Skeletal muscle satellite cell (primary cell): Measurements from ENCODE around the gene LZTS2.
"Not testable (repeated sequence)": the region's sequence is repeated elsewhere in the genome, so short reads cannot be mapped to it uniquely, and the experiment has no call there.

Experiments used
- H3K27me3 ChIP-seq: 2 replicates; pipeline ENCODE4 v1.7.0; 2013; ENCODE audit warnings: low read length; ENCODE audit not compliant: control insufficient read depth, insufficient read depth
- H3K36me3 ChIP-seq: 2 replicates; pipeline ENCODE4 v1.7.0; 2013; ENCODE audit warnings: mild to moderate bottlenecking, control low read depth, low read length; ENCODE audit not compliant: insufficient read depth
- H3K4me1 ChIP-seq: 2 replicates; pipeline ENCODE4 v1.7.0; 2013; ENCODE audit warnings: low read length; ENCODE audit not compliant: control insufficient read depth, insufficient read depth
- H3K4me2 ChIP-seq: 2 replicates; pipeline ENCODE4 v1.7.0; 2013; ENCODE audit warnings: mild to moderate bottlenecking, low read length
- H3K4me3 ChIP-seq: 2 replicates; pipeline ENCODE4 v1.7.0; 2013; ENCODE audit warnings: low read length
- H3K9ac ChIP-seq: 2 replicates; pipeline ENCODE4 v1.7.0; 2013; ENCODE audit warnings: mild to moderate bottlenecking, low read depth, low read length, moderate library complexity
- H3K9me3 ChIP-seq: replicated peaks from 2 replicates; pipeline ENCODE4 v1.7.0; 2013; ENCODE audit warnings: mild to moderate bottlenecking, control low read depth, low read length

The LZTS2 gene

GRCh38 chr10:100970076-100970913 is 29.3 kb upstream of the LZTS2 start:
- no peaks in the 10 kb centered on the region for H3K27me3 ChIP-seq
- no peak overlapping the region for H3K9ac ChIP-seq
- H3K36me3 ChIP-seq: peaks cover 20% of the 10 kb centered on the region
- peak overlapping the region; percentile 98 for H3K4me2 ChIP-seq
- peaks cover 6% of the 10 kb centered on the region for H3K4me1 ChIP-seq
- no peaks in the 10 kb centered on the region for H3K9me3 ChIP-seq
- H3K4me3 ChIP-seq: peak overlapping the region; percentile 74

DNA sequence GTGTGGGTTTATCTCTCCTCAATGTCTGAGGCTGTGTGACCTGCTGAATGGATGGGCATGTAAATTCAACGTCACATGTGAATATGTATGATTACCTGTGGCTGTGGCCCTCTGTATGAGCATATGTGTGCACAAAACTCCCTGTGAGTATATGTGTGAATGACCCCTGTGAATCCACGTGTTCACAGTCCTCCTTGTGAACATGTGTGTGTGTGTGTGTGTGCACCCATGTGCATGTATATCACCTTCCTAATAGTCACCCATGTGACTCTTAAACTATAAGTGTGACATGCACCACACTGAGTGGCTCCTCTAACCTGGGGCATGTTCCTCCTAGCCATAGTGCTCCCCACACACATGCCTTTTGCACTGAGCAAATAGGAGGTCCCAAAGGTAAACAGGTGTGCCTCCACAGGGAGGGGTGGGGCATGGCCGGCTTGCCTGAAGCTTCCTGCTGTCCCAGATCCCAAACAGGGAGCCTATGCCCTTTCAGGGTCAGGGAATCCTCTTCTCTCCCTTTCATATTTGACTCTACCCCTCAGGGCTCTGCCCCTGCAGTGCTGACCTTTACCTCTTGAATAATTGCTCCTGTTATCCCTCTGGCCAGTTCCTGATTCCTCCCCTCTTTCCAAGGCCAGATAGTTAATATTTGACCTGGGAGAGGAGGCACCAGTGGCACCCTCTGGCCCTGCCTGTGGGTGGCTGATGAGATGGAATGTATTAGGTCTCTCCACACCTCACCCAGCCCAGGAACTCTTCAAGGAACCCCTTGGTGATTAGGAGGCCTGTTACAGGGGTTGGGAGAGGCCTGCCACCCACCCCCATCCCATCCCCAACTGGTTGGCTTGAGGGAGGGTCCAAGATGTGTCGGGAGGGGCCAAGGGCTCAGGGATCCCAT is 28.4 kb upstream of the LZTS2 start:
- Histone ChIP-seq H3K4me1 (peaks cover 6% of the 10 kb centered on the region), H3K4me2 (no peak overlapping the region), H3K36me3 (peaks cover 12% of the 10 kb centered on the region), H3K9me3 (no peaks in the 10 kb centered on the region), H3K27me3 (no peaks in the 10 kb centered on the region), H3K4me3 (no peak overlapping the region), H3K9ac (no peak overlapping the region)

- Histone ChIP-seq H3K27me3 (no peaks in the 10 kb centered on the region), H3K36me3 (peaks cover under 1% of the 10 kb centered on the region), H3K4me2 (no peak overlapping the region), H3K9ac (no peak overlapping the region), H3K4me1 (peaks cover 6% of the 10 kb centered on the region), H3K4me3 (no peak overlapping the region), H3K9me3 (no peaks in the 10 kb centered on the region)
Measured at GRCh38 chr10:100972115-100972903, 27.3 kb upstream of the LZTS2 start.

DNA sequence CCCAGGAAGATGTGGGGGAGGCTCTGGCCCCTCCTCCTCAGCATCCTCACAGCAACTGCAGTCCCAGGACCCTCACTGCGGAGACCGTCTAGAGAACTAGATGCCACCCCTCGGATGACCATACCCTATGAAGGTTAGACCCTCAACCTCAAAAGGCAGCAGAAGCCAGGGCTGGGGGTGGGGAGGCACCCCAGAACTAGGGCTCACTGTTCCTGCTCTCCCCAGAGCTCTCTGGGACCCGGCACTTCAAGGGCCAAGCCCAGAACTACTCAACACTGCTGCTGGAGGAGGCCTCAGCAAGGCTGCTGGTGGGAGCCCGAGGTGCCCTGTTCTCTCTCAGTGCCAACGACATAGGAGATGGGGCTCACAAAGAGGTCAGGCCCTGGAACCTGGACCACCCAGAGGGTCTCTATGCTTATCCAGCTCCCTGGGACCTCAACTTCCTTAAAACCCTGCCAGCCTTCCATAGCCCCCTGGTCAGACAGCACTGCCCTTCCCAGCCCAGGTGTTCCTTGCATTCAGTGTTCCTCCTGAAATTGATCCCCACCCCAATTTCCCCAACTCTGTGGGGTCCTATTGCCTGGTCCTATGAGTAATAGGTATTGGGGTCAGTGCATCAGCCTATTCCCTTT is 26.6 kb upstream of the LZTS2 start:
- no peak overlapping the region for H3K4me2 ChIP-seq
- H3K27me3 ChIP-seq: no peaks in the 10 kb centered on the region

GRCh38 chr10:100975397-100975796 is 24.2 kb upstream of the LZTS2 start:
- H3K36me3 ChIP-seq, H3K4me1 ChIP-seq, H3K4me3 ChIP-seq, H3K27me3 ChIP-seq, H3K9ac ChIP-seq, H3K4me2 ChIP-seq, H3K9me3 ChIP-seq: not testable (repeated sequence)

More for the DNA sequence above, 26.6 kb upstream of the LZTS2 start:
- Histone ChIP-seq H3K4me1 (peaks cover 6% of the 10 kb centered on the region), H3K36me3 (no peaks in the 10 kb centered on the region), H3K9ac (no peak overlapping the region), H3K9me3 (no peaks in the 10 kb centered on the region), H3K4me3 (no peak overlapping the region)

DNA sequence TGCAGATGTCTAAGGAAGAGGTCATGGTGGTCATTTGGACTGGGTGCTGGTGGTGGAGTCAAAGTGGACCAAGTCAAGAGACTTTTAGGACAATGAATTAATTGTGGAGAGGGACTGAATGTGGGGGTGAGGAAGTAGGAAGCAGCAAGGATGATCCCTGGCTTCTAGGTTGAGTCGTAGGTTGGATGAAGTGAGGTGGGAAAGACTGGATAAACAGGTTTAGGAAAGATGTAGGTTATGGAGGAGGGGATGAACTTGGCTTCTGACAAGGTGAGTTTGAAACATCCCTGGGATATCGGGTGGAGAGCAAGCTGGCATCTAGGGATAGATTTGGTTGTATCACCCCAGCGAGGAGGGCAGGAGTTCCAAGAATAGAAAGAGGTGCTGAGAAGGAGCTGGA is 22.7 kb upstream of the LZTS2 start:
- H3K9me3 ChIP-seq: no peaks in the 10 kb centered on the region
- H3K9ac ChIP-seq: no peak overlapping the region
- no peaks in the 10 kb centered on the region for H3K27me3 ChIP-seq
- H3K4me1 ChIP-seq: no peaks in the 10 kb centered on the region
- no peak overlapping the region for H3K4me3 ChIP-seq
- H3K36me3 ChIP-seq: peaks cover 9% of the 10 kb centered on the region
- no peak overlapping the region for H3K4me2 ChIP-seq

DNA sequence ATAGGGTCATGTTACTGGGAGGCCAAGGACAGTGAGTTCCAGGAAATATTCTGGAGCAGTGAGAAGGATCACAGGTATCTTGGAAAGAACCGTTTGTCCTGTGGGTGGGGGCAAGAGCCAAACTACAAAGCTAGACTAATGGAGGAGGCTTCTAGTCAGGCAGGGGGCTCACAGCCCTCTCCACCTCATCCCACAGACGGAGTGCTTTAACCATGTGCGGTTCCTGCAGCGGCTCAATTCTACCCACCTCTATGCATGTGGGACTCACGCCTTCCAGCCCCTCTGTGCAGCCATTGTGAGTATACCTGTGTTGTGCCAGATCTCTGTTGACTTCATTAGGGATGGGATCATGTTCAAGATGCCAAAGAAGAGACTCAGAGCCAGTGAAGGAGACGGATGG is 22.2 kb upstream of the LZTS2 start:
- no peak overlapping the region for H3K4me2 ChIP-seq
- H3K36me3 ChIP-seq: peaks cover 9% of the 10 kb centered on the region
- H3K27me3 ChIP-seq: no peaks in the 10 kb centered on the region
- no peaks in the 10 kb centered on the region for H3K4me1 ChIP-seq
- H3K9ac ChIP-seq: no peak overlapping the region
- no peak overlapping the region for H3K4me3 ChIP-seq
- H3K9me3 ChIP-seq: no peaks in the 10 kb centered on the region

DNA sequence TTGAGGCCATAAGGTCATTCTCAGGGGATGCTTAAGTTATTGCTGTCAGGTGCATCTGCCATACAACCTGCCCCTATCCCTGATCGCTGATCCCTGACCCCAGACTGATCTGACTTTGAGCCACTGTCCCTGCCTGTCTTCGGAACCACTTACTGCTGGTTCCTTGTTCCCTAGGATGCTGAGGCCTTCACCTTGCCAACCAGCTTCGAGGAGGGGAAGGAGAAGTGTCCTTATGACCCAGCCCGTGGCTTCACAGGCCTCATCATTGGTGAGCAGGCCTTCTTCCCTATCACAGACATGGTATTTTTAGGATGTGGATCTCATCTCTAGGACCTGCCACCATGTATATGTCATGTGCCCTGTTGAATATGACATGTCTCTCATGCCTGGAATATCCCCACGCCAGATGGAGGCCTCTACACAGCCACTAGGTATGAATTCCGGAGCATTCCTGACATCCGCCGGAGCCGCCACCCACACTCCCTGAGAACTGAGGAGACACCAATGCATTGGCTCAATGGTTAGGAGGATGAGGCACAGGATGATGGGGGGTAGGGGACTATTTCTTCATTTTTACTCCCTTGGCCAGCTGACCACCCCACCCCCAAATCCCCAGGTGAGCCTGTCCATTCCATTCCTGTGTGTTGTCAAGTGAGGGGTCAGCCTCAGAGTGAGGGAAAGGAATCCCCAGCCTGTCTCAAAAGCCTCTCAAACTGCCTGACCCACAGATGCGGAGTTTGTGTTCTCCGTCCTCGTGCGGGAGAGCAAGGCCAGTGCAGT is 21.3 kb upstream of the LZTS2 start:
- no peaks in the 10 kb centered on the region for H3K9me3 ChIP-seq
- no peak overlapping the region for H3K4me2 ChIP-seq
- no peak overlapping the region for H3K4me3 ChIP-seq
- H3K9ac ChIP-seq: no peak overlapping the region
- no peaks in the 10 kb centered on the region for H3K4me1 ChIP-seq
- H3K36me3 ChIP-seq: peaks cover 9% of the 10 kb centered on the region
- H3K27me3 ChIP-seq: no peaks in the 10 kb centered on the region

GRCh38 chr10:100978901-100979195 is 20.8 kb upstream of the LZTS2 start:
- Histone ChIP-seq H3K36me3 (peaks cover 9% of the 10 kb centered on the region), H3K9ac (no peak overlapping the region), H3K4me3 (no peak overlapping the region), H3K4me1 (no peaks in the 10 kb centered on the region), H3K4me2 (no peak overlapping the region), H3K27me3 (no peaks in the 10 kb centered on the region), H3K9me3 (no peaks in the 10 kb centered on the region)

GRCh38 chr10:100979791-100980272 is 19.8 kb upstream of the LZTS2 start:
- H3K9me3 ChIP-seq: no peaks in the 10 kb centered on the region
- H3K4me3 ChIP-seq: no peak overlapping the region
- peaks cover 9% of the 10 kb centered on the region for H3K36me3 ChIP-seq
- no peak overlapping the region for H3K4me2 ChIP-seq
- no peaks in the 10 kb centered on the region for H3K27me3 ChIP-seq
- H3K9ac ChIP-seq: no peak overlapping the region
- H3K4me1 ChIP-seq: no peaks in the 10 kb centered on the region
